Sigmoid colon (tissue), 4 donors: Measurements from ENCODE around the gene PTPRD.

ENCODE experiments used
- CTCF ChIP-seq, 4 experiments: fragments of 450-650 bp in 3 of 4; fragments of 200-600 bp in 1 of 4; IDR thresholded peaks; one replicate each; pipeline ENCODE4 v1.5.1; 2016 to 2019; ENCODE audit warnings: antibody characterized with exemption in 4 of 4, mild to moderate bottlenecking in 3 of 4, moderate library complexity in 2 of 4
- EP300 ChIP-seq, 4 donors: sonication (generic); formaldehyde crosslinking; IDR thresholded peaks; one replicate each; pipeline ENCODE4 v1.6.1; 2017; ENCODE audit warnings: antibody characterized with exemption in 4 of 4
- POLR2A ChIP-seq, 2 donors: fragments of 450-650 bp; IDR thresholded peaks; one replicate each; pipeline ENCODE4 v1.6.1; 2016; ENCODE audit warnings: antibody characterized with exemption in 2 of 2, mild to moderate bottlenecking in 2 of 2, moderate library complexity in 2 of 2
- POLR2AphosphoS5 ChIP-seq, 4 donors: sonication (generic); formaldehyde crosslinking; IDR thresholded peaks; one replicate each; pipeline ENCODE4 v1.6.1; 2017; ENCODE audit warnings: antibody characterized with exemption in 4 of 4

GRCh38 chr9:9229269-9229668 is 1383.5 kb downstream of the PTPRD start:
- TF ChIP-seq CTCF (IDR thresholded peaks at IDR 0.05) (no peak), POLR2AphosphoS5 (IDR thresholded peaks at IDR 0.05) (no peak), POLR2A (IDR thresholded peaks at IDR 0.05) (no peak), EP300 (IDR thresholded peaks at IDR 0.05) (no peak)
